Stimulated activated CD8-positive, alpha-beta memory T cell treated with anti-CD3 and anti-CD28 coated beads, Interleukin-15, amount 100 ng/mL, for 1 hour (primary cell): ENCODE measurements around the gene JSRP1.

Experiments
- DNase-seq: peaks from one replicate; pipeline ENCODE4 v3.0.0-alpha.2; 2020; ENCODE audit warnings: low read depth

Gene JSRP1

DNA sequence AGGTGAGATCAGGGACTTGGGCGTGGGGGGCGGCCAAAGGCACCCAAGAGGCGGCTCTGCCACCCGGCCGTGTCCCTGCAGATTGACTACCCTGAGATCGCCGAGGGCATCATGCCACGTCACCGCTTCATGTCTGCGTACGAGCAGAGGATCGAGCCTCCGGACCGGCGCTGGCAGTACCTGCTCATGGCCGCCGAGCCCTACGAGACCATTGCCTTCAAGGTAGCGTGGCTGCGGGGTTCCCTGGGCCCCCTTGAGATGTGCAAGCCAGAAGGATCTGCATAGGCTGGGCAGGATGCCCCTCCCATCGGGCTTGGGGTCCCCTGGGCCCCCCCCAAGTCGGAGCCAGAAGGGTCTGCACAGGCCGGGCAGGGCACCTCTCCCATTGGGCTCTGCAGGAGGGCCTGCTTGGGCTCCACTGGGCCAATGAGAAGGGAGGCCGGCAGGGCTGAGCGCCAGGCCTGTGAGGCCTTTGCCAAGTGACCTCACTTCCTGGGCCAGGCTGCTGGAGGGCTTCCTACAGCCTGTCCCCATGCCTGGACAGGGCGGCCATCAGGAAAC lies 9.3 kb downstream of the JSRP1 start:
- no peak for DNase-seq

DNA sequence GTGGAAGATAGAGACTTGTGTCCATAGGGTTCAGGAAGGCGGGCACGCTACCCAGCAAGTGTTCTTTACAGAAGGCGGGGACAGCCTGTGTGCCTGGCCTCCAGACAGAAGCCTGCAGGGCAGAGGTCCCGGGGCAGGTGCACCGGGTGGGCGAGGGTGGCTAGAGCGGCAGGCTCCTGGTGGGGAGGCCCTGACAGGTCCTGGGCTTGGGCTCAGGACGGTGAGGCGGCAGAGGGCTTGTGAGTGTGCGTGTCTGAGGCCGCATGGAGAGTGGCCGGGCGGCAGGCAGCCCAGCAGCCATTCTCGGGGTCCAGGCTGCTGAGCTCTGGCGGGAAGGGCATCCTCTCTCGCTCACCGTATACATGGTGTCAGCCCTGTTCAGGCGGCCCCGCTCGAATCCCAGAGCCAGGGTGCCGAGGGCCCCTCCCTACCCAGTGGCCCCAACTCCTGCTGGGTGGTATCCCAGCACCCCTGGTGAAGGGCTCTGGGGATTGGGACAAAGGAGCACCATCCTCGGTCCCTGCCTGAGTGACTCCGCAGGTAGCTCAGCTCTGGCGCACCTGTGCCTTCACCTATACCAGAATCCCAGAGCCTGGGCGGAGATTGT lies 10.1 kb downstream of the JSRP1 start:
- no peak for DNase-seq

DNA sequence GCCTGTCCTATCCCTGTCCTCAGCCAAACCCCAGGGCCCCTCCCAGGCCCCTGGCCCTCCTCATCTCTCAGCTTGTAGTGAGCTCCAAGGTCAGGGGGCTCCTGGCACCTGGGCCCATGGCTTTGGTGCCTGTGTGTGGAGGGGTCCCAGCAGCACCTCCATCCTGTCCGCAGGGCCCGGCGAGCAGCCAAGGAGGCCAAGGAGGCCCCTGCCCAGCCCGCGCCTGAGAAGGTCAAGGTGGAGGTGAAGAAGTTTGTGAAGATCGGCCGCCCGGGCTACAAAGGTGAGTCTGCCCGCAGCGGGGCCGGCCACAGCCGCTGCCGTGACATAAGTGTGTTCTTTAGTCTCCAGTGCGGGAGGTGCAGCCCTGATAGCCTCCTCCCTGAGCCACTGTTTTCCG lies 10.9 kb downstream of the JSRP1 start:
- DNase-seq, result no peak

DNA sequence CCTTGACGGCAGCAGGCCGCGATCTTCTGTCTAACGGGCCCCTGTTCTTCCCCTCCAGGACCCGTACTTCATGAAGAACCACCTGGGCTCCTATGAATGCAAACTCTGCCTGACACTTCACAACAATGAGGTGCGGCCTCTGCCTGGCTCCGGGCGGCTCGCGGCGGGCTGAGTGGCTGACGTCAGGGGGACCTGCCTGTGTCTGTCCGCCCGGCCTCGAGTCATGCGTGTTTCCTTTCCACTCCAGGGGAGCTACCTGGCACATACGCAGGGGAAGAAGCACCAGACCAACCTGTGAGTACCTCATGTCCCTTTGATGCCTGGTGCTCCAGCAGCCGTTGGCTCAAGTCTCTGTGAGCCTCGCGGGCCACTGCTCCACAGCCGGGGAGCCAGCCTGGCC lies 11.7 kb downstream of the JSRP1 start:
- no peak for DNase-seq

DNA sequence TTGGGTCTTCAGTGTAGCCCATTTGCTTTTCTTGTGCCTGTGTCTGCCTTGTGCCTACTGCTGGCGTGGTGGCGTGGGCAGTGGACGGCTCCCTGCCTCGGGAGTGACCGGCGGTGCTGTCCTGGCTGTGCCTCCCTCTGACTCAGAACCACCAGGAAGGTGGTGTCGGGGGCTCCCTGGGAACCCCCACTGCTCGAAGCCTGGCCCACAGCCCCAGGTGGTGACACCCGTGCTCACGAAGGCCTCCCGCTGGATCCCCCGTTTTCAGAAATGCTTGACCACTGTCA lies 12.1 kb downstream of the JSRP1 start:
- DNase-seq, result no peak

DNA sequence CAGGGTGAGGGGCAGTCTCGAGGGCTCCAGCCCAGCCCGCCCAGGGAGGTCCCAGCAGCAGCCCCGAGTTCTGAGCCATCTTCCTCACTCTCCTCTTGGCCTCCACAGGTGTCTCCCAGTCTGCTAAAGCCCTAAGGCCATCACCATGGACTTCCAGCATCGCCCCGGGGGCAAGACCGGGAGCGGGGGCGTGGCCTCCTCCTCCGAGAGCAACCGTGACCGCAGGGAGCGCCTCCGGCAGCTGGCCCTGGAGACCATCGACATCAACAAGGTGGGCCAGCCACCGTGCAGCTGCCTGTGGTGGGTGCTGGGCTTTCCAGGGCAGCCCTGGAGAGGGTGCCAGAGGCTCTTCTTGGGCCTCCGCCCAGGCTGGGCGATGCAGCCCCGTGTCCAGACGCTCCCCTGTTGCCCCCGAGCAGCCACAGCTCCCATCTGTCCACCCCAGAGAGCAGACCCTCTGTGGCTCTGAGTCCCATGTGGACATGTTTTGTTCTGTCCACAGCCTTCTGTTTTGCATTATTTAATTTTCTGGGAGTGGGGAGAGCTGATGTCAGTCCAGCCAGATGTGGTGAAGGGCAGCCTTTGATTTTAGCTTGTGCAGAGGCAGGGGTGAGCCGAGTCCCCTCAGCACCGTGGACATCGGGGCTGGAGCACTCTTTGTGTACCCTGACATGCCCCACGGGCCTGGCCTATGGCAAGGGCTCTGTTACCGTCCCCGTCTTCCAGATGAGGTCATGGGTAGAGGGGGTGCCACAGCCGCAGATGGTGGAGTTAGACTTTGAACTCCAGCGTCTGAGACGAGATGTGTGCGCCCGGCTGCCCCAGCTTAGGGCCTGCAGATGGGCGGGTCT lies 12.7 kb downstream of the JSRP1 start:
- no peak for DNase-seq

DNA sequence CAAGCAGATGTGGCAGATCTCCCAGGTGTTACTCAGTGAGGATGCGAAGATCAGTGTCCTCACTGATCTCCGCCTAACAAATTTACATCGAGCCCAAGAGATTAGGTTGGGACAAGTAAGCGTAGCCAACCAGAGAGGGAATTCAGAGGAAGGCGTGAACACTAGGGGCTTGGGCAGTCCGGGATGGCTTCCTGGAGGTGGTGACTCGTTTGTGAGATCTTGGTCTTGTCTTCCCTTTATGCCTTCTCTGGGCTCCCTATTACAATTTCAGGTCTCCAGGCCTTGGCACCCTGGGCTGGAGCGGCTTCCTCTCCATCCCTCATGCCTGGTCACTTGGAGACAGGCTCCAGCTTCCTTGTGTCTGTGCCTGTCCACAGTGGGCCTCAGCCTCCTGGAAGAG lies 13.4 kb downstream of the JSRP1 start:
- no peak for DNase-seq

DNA sequence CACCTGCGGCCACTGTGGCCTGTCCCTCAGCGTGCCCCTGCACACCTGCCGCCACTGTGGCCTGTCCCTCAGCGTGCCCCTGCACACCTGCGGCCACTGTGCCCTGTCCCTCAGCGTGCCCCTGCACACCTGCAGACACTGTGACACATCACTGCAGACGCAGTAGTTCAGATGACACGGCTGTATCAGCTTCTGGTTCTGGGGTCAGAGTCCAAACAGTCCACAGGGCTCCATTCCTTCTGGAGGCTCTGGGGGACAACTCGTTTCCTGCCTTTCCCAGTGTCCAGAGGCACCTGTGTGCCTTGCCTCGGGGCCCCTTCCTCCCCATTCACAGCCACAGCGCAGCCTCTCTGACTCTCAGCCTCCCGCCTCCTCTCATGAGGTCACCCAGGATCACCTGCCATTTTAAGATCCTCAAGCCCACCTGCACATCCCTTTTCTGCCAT lies 14.1 kb downstream of the JSRP1 start:
- no peak for DNase-seq

DNA sequence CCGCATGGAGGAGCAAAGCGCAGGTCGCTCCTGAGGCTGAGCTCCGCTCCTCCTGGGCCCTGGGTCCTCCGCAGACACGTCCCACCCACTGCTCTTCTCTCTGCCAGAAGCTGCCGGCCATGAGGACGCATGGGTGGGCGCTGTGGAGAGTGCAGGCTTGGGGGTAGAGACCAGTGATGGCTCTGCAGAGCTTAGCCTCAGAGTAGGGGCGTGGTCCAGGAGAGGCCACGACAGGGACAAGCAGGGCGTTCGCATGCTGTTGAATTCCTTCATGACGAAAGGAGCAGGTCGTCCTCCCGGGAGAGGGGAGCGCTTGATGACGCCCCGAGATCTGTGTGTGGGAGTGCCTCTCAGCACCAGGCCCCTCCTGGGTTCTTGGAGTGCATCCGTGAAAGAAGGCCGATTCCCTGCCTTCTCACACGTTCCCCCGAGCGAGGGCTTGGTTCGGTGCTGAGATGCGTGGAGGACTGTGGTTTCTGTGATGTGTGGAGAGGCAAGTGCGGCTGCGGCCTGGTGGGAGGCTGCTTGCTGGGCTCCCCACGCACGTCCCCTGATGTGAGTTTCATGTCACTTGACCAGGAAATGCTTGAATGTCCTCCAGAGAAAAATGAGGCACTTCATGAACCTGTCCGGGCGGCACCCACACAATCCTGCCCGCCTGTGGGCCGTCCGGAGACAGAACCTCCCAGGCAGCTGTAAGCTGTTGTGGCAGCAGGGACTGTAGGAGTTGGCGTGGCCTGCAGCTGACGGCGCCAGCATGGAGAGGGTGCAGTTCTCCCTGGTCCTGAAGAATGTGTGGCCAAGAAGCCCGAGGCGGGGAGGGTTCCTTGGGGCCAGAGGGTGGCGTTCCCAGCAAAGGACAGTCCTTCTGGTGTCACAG lies 15.1 kb downstream of the JSRP1 start:
- DNase-seq, result no peak

DNA sequence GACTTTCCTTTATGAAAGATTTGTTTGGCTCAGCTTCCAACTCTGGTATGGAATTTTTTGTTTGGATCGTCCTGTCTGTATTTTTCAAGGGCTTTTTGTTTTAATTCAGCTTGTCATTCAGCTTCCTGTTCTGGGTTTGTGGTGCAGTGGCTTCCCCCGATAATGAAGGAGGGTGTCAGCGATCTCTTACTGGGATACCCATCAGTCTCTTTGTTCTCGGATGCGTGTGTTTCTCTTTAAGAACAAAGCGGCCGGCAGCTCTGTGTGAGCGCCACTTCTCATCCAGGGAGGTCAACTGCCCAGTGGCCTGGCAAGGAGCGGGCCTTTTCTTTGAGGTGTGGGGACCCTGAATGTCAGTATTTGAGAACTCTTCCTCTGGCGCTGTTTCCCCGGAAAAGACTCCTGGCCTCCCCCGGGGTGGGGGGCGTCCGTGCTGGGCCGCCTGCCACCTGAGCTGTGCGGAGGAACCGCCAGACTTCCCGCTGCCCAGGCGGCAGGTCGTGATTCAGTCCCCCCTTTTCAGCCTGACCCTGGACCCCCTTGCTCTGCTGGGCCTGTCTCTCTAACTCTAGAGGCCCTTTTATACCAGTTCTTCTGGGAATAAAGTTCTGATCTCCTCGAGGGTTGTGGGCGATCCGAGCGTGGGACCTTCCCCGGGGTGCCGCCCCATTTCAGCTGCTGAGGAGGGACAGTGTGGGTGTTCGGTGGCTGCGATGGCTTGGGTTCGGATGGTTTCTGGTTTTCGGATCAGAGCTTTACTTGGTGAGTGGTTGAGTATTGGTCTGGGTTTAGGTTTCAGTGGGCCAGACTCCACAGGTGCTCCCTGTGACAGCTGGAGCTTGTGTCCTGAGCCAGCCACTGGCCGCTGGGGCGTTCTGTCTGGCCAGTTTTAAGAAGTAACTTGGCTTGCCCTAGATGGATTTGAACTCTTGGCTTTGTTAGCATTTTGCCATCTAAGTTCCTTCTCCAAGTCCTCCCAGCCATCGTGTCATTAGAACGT lies 16.1 kb downstream of the JSRP1 start:
- DNase-seq, result no peak

DNA sequence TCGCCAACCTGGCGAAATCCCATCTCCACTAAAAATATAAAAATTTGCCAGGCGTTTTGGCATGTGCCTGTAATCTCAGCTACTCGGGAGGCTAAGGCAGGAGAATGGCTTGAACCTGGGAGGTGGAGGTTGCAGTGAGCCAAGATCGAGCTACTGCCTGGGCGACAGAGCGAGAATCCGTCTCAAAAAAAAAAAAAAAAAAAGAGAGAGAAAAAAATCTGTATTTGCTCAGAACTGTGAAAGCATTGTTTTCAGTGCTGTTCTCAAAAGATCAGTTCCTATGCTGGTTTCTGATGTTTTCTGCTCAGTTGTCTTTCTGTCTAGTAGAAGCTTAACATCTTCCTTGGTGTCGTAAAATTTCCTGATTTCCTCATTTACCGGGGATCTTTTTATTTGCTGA lies 17.0 kb downstream of the JSRP1 start:
- DNase-seq, result no peak

DNA sequence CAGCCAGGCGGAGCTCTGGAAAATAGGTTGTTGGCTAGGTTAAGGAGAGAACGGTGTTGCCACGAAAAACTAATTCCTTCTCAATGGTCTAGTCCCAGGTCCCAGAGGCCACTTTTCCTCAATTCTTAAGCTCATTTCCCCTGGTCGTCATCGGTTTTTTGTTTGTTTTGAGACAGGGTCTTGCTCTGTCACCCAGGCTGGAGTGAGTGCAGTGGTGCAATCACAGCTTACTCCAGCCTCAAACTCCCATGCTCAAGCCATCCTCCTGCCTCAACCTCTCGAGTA lies 18.4 kb downstream of the JSRP1 start:
- DNase-seq, result no peak

DNA sequence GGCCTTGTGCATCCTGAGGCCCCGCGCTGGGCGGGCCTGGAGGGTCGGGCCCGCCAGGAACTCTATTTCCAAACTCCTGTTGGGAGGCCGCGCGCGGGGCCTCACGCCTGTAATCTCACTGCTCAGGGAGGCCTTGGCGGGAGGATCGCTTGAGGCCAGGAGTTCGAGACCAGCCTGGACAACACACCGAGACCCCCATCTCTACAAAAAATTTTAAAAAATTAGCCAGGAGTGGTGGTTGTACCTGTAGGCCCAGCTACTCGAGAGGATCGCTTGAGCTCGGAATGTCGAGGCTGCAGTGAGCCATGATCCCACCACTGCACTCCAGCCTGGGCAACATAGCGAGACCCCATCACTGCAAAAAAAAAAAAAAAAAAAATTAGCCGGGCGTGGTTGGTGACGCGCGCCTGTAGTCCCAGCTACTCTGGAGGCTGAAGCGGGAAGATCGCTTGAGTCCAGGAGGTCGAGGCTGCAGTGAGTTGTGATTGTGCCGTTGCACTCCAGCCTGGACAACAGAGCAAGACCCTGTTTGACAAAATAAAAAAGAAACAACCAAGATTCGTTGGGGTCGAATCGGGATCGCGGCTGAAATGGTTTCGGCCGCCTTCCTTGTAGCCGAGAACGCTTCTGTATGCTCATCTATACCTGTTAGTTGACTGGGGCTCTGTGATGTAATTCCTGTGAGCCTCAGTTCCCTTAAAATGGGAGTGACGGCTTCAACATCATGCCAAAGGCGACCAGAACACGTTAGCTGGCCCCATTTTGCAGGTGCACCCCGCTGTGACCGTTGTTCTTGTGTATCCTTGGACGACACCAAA lies 19.0 kb downstream of the JSRP1 start:
- DNase-seq, result no peak

DNA sequence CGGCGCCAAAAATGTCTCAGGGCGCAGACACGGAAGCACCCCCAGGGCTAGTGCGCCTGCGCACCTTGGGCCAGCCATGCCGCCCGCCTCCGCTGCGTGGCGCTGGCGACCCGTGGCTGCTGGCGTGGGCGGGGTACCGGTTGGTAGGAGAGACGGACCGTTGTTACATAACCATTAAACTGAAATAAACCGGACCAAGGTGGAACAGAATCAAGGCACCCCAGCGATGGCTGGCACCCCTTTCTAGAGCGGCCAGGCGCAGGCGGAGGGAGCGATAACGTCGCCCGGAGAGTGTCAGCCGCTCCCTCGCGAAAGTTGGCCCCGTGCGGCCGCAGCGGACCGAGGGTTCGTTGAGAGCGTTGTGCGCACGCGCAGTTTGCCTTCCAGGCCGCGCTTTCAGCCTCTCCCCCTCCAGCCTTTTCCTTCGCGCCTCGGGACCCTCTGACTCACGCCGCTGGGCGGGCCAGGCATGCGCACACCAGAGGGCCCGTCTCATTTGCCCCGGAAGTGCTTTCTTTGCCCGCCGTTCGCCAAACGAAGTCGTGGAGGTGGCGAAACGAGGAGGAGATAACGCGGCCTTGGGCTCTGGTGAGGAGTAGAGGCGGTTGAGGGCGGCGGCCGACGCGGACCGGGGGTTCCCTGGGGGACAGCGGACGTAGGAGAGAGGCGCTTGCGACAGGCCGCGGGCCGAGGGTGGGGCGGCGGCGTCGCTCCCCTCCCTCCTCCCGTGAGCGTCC lies 19.7 kb downstream of the JSRP1 start, which contains the start of the genes PLEKHJ1 and SF3A2:
PLEKHJ1 (minus strand) TSS at position 16 of the 737 bp plus-strand sequence. CDS start 81 bp downstream, outside the sequence.
SF3A2 (plus strand) TSS at position 511 of the 737 bp plus-strand sequence. CDS start 6,595 bp downstream, outside the sequence.
- DNase-seq, result peak; percentile 93

DNA sequence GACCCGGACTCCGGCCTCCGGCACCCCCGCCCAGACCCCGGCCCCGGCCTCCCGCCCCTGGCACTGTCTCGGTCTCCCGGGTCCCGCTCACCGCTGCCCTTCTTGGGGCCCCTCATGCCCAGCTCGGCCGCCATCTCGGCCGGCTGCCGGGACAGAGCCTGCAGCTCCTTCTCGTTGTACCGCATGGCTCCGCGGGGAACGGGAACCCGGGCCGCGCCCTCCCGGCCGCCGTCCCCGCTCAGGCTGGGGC lies 20.2 kb downstream of the JSRP1 start:
- no peak for DNase-seq

DNA sequence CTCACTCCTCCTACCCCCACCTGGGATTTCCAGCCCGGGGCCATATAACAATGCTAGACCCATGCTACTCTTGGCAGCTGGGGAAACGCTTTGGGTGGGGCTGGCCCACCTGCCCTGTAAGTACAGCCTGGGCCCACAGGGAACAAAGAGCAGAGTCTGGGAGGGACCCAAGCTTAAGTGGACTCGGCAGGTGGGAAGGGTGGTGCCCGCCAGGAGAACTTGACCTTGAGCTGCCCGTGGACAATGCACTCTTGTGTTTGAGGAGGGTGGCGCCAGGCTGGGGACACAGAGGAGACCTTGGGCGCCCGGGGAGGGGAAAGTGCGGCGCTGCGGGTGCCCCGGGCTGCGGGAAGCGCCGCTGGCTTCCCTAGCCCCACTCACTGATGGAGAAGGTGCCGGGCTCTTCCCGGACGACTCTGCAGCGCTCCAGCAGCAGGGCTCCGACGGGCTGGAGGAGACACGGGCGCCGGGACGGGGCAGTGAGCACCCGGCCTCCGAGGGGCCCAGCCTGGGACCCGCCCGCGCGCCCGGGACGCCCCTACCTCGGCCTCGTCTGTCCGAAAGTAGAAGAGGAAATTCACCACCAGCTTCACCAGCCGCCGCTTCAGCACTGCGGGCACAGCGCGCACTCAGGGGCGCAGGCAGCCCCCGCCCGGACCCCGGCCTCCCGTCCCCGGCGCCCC lies 20.7 kb downstream of the JSRP1 start:
- no peak for DNase-seq

DNA sequence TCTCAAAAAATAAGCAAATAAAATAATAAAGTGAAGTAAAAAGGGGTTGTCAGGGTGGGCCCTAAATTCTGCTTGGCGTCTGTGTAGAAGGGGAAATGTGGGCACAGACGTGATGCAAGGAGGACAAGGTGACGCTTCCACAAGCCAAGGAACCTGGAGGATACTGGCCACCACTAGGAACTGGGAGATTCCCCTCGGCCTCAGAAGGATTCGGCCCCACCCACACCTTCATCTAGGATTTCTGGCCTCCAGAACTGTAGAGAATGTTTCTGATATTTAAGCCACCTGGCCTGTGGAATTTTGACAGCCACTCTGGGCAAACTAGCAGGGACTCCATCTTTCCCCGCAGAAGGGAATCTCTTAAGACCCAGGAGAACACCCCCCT lies 21.2 kb downstream of the JSRP1 start:
- DNase-seq, result no peak

DNA sequence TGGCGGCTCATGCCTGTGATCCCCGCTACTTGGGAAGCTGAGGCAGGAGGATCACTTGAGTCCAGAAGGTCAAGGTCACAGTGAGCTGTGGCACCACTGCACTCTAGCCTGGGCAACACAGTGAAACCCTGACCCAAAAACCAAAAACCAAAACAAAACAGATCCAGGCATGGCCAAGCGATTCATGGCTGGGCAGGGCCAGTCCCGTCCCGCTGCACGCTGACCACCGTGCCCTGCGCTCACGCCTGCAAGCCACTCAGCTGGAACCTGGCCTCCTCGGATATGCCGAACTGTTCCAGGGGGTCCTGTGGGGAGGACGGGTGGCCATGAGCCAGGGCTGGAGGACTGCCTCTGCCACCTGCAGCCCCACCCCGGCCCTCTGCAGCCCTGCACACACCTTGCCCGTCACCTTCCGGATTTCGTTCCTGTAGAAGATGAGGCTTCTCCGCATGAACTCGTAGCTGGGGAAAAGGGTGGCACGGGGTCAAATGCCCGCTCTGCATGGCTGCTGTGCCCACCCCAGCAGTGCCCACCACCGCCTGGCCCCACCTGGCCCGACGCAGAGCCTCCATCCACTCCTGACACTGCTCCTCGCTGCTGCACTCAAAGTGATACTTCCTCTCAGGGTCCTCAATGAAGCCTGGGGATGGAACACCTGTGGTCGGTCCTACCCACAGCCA lies 22.5 kb downstream of the JSRP1 start:
- no peak for DNase-seq
